ENCODE measurements around the gene DDIT4. TPM values are rescaled to one million over a fixed set of nuclear protein-coding genes. Genes with fewer than 3 reads are reported as not detected.
"Not testable (repeated sequence)": the region's sequence is repeated elsewhere in the genome, so short reads cannot be mapped to it uniquely, and the experiment has no call there.

Gene DDIT4
- total RNA-seq, 1 donor from 2014 or later: 290 TPM

DNA sequence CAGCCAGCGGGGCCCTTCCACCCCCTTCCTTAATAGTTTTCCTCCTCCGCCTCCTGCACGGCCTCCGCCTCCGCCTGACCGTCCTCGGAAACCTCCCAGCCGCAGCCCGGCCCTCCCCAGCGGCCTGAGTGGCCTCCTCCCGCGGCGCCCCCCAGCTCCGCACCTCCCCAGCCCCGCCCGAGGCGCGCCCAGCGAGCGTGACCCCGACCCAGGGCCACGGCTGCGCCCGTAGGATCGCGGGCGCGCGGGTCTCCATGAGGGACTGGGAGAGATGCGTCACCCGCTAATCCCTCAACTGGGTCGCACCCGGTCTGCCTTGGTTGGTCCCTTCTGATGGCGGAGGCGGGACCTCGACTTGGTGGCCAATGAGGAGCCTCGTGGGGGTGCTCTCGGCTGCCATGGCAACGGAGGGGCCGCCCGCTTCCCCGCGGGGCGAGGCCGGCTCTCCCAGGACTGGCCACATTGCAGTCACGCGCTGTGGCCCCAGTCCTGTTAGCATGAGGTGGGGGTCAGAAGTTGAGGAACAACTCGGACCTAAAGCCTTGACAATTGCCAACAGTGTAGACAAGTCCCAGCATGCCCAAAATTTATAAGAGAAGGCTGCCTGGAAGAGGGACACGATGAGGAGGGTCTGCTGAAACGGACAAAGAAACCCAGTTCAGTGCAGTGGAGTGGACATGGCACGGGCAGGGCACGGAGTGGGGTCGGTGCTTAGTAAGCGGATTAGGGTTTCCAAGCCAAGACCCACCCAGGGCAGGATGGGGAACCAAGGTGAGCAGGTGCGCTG, 24.3 kb downstream of the DDIT4 start:
- H3K27ac Mint-ChIP-seq (ENCODE audit: unreplicated experiment): peak overlapping the region; percentile 94
- no peaks in the 10 kb centered on the region for H3K27me3 Mint-ChIP-seq (ENCODE audit: unreplicated experiment)
- DNase-seq (ENCODE audit: extremely low spot score, unreplicated experiment): peak; percentile 99
- TF ChIP-seq, protein P1, sequence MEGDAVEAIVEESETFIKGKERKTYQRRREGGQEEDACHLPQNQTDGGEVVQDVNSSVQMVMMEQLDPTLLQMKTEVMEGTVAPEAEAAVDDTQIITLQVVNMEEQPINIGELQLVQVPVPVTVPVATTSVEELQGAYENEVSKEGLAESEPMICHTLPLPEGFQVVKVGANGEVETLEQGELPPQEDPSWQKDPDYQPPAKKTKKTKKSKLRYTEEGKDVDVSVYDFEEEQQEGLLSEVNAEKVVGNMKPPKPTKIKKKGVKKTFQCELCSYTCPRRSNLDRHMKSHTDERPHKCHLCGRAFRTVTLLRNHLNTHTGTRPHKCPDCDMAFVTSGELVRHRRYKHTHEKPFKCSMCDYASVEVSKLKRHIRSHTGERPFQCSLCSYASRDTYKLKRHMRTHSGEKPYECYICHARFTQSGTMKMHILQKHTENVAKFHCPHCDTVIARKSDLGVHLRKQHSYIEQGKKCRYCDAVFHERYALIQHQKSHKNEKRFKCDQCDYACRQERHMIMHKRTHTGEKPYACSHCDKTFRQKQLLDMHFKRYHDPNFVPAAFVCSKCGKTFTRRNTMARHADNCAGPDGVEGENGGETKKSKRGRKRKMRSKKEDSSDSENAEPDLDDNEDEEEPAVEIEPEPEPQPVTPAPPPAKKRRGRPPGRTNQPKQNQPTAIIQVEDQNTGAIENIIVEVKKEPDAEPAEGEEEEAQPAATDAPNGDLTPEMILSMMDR (IDR thresholded peaks at IDR 0.05): no peak
- H3K4me1 Mint-ChIP-seq (ENCODE audit: unreplicated experiment): peaks cover 17% of the 10 kb centered on the region
- H3K36me3 Mint-ChIP-seq (ENCODE audit: unreplicated experiment): no peaks in the 10 kb centered on the region
- H3K4me3 Mint-ChIP-seq (ENCODE audit: unreplicated experiment): peak overlapping the region; percentile 73
- H3K9me3 Mint-ChIP-seq (ENCODE audit: unreplicated experiment): no peaks in the 10 kb centered on the region

DNA sequence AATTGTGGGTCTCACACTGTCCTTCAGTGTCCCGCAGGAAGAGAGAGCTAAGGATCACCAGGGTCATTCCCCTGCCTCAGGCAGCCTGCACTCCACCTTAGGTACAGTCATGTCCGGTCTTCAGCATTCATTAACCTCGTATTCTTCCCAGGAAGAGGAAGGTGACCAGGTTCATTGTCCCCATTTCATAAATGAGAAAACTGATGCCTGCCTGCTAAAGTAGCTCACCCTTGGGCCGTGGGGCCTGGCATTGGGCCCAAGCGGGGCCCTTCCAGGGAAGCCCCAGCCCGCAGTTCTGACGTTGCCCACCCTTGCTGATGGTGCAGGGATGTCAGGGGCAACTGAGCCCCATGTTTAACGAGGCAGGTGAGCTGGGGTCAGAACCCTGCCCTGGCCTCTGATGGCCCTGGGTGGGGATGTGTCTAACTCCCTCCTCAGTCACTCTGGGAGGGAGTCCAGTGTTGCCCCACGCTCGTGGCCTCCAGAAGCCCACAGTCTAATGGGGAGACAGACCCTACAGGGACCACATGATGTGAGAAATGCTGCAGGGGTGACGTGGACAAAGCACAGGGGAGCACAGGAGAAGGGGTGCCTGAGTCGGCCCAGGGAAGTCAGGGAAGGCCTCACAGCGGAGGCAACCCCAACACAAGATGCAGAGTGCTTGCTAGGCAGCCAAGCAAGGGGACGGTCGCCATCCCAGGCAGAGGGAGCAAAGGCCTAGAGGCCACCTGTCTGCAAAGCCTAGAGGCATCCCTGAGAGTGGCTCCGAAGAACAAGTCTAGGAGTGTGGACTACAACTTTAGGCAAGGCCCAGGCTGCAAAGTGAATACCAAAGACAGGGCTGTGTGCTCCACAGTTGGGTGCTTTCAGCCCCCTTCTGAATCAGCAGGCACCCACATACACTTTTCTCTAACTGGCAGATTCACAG, 25.1 kb downstream of the DDIT4 start:
- Mint-ChIP-seq H3K4me3 (ENCODE audit: unreplicated experiment) (no peak overlapping the region), H3K27ac (ENCODE audit: unreplicated experiment) (peak overlapping the region; percentile 94), H3K27me3 (ENCODE audit: unreplicated experiment) (no peaks in the 10 kb centered on the region), H3K36me3 (ENCODE audit: unreplicated experiment) (no peaks in the 10 kb centered on the region), H3K4me1 (ENCODE audit: unreplicated experiment) (peaks cover 17% of the 10 kb centered on the region), H3K9me3 (ENCODE audit: unreplicated experiment) (no peaks in the 10 kb centered on the region)
- DNase-seq (ENCODE audit: extremely low spot score, unreplicated experiment): no peak
- TF ChIP-seq, protein P1 (IDR thresholded peaks at IDR 0.05): no peak

DNA sequence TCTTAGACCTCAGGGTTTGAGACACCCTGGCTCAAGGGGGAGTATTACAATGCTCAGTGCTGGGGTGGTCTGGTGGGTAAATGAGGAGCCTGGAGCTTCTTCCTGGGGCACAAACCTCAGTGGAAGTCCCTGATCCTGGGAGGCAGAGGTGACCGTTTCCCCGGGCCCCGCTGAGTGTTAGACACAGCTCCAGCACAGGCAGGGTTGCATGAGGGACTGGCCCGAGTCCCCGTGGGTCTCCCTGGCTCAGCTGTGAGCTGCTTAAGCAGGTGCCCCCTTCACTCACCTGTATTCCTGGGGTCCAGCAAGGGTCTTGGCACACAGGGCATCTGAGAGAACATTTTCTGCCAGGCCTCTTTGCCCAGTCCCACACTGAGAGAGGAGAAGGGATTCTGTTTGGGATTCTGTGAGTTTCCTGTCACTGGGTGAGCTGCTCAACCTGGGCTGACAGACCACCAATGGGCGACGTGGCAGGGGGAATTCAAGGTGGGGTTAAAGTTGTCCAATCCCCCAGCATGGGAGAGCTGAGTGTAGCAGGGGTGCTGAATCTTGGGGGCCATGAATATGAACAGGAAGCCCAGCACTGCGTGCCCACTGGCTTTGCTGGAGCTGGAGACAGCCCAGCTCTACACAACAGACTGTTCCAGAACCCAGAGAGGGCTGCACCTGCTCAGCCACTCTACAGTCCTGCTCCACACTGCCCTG, 29.9 kb downstream of the DDIT4 start:
- H3K4me1 Mint-ChIP-seq (ENCODE audit: unreplicated experiment): peaks cover 7% of the 10 kb centered on the region
- H3K4me3 Mint-ChIP-seq (ENCODE audit: unreplicated experiment): no peak overlapping the region
- H3K9me3 Mint-ChIP-seq (ENCODE audit: unreplicated experiment): no peaks in the 10 kb centered on the region
- DNase-seq (ENCODE audit: extremely low spot score, unreplicated experiment): no peak
- no peaks in the 10 kb centered on the region for H3K36me3 Mint-ChIP-seq (ENCODE audit: unreplicated experiment)
- H3K27ac Mint-ChIP-seq (ENCODE audit: unreplicated experiment): no peak overlapping the region
- no peaks in the 10 kb centered on the region for H3K27me3 Mint-ChIP-seq (ENCODE audit: unreplicated experiment)
- TF ChIP-seq, protein P1 (IDR thresholded peaks at IDR 0.05): no peak

DNA sequence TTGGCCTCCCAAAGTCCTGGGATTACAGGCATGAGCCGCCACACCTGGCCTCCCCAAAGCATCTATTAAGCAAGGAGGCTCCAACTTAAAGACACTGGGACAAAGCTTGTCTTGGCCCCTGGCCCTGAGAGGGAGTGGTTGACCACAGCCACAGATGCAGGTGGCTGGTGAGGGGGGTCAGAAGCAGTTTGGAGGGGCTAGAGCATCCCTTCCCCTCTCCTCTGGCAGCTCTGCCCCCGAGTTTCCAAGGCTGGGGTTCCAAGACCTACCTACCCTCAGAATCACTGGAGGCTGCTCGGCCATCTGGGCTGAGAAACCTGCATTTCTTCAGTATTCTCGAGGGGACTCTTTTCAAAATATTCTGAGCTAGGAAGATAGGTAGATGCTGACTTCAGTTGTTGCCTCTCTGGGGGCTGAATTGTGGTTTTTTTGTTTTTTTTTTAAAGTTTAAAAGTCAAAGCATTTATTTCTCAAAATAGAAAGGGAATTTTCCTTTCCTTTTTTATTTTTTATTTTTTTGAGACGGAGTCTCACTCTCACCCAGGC, 32.6 kb downstream of the DDIT4 start:
- TF ChIP-seq, protein P1 (IDR thresholded peaks at IDR 0.05): no peak
- Mint-ChIP-seq H3K4me3 (ENCODE audit: unreplicated experiment) (no peak overlapping the region), H3K27ac (ENCODE audit: unreplicated experiment) (no peak overlapping the region), H3K27me3 (ENCODE audit: unreplicated experiment) (no peaks in the 10 kb centered on the region), H3K36me3 (ENCODE audit: unreplicated experiment) (no peaks in the 10 kb centered on the region), H3K9me3 (ENCODE audit: unreplicated experiment) (no peaks in the 10 kb centered on the region), H3K4me1 (ENCODE audit: unreplicated experiment) (peaks cover 25% of the 10 kb centered on the region)
- no peak for DNase-seq (ENCODE audit: extremely low spot score, unreplicated experiment)

DNA sequence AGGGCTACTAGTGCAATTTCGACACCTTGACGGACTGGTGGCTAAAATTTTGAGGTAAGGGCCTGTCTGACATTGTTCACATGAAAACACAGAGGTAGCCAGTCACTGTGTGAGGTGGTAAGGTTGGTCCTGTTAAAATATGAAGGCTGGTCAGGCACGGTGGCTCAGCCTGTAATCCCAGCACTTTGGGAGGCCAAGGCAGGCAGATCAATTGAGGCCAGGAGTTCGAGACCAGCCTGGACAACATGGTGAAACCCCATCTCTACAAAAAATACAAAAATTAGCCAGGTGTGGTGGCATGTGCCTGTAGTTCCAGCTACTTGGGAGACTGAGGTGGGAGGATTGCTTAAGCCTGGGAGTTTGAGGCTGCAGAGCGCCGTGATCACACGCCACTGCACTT, 34.0 kb downstream of the DDIT4 start:
- H3K27ac Mint-ChIP-seq (ENCODE audit: unreplicated experiment); H3K36me3 Mint-ChIP-seq (ENCODE audit: unreplicated experiment); H3K27me3 Mint-ChIP-seq (ENCODE audit: unreplicated experiment); H3K4me3 Mint-ChIP-seq (ENCODE audit: unreplicated experiment); H3K9me3 Mint-ChIP-seq (ENCODE audit: unreplicated experiment); DNase-seq (ENCODE audit: extremely low spot score, unreplicated experiment): not testable (repeated sequence)
- H3K4me1 Mint-ChIP-seq (ENCODE audit: unreplicated experiment): peaks cover 25% of the 10 kb centered on the region

Data from osteocyte (in vitro differentiated cells).